Raji (cell line): ENCODE measurements around the gene SLC4A9.

ENCODE experiments used
- POLR2A ChIP-seq: IDR thresholded peaks from 2 replicates; pipeline ENCODE4 v1.6.1; 2011; ENCODE audit warnings: low read depth, low read length, control low read depth; ENCODE audit not compliant: insufficient read depth

SLC4A9 gene, protein sequence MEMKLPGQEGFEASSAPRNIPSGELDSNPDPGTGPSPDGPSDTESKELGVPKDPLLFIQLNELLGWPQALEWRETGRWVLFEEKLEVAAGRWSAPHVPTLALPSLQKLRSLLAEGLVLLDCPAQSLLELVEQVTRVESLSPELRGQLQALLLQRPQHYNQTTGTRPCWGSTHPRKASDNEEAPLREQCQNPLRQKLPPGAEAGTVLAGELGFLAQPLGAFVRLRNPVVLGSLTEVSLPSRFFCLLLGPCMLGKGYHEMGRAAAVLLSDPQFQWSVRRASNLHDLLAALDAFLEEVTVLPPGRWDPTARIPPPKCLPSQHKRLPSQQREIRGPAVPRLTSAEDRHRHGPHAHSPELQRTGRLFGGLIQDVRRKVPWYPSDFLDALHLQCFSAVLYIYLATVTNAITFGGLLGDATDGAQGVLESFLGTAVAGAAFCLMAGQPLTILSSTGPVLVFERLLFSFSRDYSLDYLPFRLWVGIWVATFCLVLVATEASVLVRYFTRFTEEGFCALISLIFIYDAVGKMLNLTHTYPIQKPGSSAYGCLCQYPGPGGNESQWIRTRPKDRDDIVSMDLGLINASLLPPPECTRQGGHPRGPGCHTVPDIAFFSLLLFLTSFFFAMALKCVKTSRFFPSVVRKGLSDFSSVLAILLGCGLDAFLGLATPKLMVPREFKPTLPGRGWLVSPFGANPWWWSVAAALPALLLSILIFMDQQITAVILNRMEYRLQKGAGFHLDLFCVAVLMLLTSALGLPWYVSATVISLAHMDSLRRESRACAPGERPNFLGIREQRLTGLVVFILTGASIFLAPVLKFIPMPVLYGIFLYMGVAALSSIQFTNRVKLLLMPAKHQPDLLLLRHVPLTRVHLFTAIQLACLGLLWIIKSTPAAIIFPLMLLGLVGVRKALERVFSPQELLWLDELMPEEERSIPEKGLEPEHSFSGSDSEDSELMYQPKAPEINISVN

DNA sequence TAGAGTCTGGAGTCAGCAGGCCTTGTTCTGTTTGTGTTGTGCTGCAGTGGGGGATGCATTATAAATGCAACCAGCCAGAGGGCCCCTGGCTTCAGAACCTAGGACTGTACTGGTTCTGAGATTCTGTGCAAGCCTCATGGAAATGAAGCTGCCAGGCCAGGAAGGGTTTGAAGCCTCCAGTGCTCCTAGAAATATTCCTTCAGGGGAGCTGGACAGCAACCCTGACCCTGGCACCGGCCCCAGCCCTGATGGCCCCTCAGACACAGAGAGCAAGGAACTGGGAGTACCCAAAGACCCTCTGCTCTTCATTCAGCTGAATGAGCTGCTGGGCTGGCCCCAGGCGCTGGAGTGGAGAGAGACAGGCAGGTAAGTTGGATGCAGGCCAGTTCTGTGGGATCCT lies at the start of gene SLC4A9:
TSS of gene SLC4A9 (plus strand) at position 94 of the 400 bp plus-strand sequence. CDS start at position 137, 43 bp downstream.
- TF ChIP-seq POLR2A: no peak

DNA sequence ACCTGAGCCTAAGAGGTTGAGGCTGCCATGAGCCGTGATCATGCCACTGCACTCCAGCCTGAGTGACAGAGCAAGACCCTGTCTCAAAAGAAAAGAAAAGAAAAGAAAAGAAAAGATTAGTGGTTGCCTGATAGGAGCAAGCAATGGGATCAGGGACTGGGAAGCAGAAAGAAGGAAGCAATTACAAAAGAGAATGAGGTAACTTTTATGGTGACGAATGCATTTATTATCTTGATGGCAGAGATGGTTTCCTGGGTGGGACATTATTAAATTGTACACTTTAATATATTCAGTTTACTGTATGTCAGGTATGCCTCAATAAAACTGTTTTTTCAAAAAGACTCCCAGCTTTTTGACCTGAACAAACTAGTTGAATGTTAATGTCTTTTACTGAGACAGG lies 49.6 kb upstream of the SLC4A9 start:
- no peak for TF ChIP-seq POLR2A

DNA sequence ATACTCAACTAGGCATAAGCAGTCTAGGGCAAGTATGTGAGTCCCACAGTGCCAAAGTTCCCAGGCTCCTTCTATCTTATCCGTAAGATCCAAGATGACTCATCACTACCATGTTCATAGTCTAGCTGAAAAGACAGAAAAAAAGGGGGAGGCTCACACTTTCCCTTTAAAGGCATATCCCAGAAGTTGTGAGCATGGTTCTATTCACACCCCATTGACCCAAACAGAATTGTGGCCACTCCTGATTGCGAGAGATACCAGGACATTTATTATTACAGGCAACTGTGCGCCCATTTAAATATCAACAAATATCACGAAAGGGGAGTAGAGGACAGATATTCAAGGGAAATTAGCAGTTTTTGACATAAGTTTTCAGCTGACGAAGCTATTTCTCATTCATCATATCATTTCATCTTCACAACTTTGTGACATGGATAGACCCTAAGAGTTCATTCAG lies 49.0 kb upstream of the SLC4A9 start:
- no peak for TF ChIP-seq POLR2A

DNA sequence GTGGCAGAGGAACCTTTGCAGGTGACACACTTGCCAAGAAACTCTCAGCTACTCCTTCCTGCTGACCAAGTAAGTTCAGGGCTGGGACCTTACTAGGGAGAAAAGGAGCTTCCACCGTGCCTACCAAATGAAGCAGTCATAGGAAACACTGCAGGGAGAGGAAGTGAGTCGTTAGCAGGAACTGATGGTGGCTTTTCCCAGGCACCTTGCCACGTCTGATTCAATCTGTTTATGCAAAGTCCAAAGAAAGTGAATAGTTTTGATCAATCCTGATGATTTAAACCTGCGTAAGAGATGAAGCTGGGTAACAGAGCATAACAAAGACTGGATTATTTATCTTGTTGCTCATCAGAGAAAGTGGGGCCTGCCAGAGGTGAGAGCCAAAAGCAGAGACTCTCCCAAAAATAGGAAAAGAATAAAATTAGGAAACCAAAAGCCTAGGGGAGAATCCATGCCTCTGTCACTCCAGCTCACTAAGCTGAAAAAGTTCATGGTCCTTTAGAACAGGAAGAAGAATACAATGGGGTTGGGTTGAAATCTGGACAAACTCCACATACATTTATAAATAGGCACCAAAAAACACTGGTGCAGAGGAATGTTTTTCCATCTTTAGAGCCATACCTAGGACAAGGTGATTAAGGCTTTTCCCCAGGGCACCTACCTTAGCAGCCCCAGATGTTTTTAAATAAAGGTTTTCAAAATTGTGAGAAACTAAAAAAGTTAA lies 47.8 kb upstream of the SLC4A9 start:
- TF ChIP-seq POLR2A: no peak

DNA sequence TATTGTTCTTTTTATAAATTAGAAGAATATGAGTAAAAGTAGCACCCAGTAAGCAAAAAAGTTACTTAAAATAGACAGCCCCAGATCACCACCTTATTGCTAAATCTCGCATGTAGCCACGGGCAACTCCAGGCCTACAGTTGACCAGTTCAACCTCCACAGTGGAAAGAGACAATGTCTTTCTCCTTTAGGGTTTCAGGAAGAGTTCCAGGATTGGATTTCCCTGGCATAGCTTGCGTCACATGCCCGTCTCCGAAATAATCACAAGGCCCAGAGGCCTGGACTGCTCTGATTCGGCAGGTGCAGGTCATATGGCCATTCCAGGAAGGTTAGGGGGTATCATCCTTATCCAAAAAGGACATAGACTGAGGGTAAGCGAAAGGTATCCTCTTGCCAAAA lies 47.2 kb upstream of the SLC4A9 start:
- TF ChIP-seq POLR2A: no peak

DNA sequence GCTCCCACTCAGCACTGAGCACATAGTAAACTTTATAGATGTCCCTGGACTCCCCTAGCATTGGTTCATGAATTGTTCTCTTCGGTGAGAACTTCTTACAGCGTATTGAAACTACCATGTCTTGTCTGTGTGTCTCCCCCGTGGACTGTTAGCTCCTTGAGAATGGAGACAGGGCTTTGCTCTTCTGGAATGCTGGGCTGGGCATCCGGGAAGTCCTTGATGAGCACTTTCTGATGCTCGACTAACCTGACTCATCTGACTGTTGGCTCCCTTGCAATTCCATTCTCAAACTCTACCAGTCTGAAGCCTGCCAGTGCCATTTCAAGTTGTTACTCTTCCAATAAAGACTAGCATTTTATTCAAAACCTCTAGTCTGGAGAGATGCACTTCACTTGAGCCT lies 42.1 kb upstream of the SLC4A9 start:
- no peak for TF ChIP-seq POLR2A

DNA sequence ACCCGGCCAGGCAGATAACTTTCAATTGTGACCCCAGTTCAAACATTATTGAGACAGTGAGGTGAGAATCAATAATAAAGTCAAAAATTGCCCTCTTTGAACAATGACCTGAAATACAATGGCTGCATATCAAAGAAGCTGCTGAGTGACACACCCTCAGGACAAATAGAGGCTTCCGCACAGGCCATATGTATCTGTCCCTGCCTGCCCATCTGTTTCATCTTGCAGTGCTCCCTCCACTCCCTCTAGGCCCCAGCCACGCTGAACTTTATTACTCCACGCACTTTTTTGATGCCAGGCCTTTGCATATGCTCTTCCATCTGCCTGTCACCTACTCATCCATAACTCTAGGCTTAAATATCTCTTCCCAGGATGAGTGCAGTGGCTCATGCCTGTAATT lies 41.2 kb upstream of the SLC4A9 start:
- no peak for TF ChIP-seq POLR2A

DNA sequence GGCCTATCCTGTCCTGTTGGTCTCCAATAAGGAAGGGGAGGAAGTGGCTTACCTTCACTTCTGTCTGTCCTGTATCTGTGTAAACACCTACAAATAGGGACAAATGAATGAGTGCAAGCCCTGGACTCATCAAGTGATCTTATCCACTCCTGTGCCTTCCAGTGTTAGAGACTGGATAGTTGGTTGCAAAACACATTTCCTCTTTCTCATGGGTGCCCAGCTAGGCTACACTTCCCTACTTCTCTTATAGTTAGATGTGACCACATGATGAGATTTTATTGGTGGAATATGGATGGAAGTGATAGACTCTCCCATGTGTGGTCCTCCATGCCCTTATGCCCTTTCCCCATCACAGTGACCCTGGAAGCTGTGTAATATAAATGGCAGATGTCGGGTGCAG lies 40.2 kb upstream of the SLC4A9 start:
- no peak for TF ChIP-seq POLR2A

DNA sequence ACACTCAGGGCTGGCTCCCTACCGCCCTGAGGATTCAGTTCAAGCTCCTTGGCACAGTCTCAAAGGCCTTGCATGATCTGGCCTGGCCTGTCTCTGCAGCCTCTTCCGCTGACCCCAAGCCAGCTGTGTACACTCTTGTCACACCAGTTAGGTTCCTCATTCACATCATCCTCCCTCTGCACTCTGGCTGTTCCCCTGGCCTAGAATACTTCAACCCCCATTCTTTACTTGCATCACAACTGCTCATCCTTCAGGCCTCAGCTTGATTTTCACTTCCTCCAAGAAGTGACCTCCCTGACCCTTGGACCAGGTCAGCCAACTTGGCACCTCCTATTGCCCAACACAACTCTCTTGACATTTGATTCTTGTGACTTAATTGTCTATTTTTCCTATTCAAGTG lies 38.2 kb upstream of the SLC4A9 start:
- TF ChIP-seq POLR2A: no peak

DNA sequence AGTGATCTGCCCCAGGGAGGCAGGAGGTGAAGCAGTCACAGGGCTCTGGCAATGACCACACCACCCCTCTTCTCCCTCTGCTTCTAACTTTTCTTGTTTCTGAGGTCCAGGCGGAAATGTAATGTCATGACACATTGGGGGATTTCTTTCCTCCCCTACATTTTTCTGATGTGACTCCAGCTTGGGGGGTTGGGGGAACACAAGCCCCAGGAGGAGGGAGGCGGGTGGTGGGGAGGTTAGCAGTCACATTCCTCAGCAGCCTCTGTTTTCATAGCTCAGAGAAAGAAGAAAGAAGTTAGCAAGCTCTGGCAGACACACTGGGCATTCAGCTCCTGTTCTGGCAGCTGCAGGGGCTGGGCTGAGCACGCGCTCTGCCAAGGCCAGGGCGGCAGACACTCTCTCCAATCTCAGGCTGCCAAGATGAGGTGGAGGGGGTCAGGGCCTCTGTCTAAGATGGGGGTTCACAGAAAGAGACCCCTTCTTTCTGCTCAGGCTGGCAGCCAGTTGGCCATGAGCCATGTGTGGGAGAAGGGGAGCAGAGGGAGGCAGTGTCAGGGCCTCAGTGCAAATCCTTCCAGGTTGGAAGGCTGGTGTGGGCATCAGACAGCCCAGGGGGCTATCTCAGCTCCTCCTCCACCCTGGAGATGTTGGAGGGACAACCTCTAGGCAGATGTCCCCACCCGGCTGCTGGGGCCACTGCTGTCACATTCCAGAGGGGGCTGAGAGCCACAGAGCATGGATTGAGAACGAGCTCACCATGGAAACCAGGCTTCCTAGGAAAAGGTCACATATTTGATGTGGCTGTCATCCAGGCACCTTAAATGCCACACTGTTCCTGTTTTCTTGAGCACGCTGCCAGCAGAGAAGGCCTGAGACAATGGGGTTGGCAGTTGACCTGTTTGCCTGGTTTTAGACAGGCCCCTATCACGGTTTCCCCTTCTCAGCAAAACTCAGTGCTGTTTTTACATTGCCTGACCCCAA lies 37.0 kb upstream of the SLC4A9 start:
- no peak for TF ChIP-seq POLR2A

DNA sequence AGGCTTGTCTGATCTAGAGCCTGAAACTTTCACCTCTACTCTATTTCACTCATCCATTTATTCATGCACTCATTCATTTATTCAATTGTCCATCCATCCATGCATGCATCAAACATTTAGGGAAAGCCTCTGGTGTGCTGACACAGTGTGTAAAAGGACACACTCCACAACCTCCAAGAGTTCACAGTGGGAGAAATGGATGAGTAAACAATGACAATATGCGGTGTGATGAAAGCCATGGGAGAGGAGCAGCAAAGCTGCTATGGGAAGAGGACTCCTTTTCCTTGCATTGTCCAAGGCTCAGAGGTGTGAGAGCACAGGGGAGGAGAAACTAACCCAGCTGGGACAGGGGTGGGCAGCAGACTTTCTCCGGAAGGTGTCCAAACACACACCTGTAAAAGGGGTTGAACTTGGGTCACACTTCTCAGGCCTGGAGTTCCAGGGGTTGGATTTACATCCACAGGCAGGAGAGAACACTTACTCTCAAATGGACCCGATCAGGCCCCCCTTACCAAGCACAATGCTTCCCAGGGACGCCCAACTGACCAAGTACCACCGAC lies 35.9 kb upstream of the SLC4A9 start:
- no peak for TF ChIP-seq POLR2A

DNA sequence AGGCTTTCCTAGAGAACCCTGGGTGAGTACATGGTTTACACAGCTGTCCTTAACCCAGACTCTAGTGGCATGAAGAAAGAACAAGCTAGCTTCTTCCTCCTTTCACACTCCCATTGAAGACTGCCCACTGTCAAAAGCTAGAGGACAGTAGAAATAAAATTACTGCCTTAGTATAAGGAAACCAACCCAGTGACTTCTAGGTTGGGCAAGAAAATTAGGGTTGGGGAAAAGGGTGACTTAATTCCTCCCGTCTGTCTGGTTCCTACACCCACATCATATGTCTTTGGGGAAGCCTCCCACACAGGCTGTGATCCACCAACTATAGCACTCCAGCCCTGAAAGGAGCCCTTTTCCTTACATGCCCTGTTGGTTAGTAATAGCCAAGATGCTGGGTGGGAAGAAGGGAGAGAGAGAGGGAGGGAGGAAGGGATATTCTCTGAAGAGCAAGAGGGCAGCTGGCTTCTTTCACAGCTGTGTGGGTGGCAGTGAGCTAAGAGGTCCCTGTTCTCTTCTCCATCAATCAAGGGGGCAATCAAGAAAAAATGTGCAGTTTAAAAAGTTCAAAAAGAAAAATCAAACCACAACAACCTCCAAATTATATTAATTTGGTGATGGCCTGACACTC lies 35.3 kb upstream of the SLC4A9 start:
- no peak for TF ChIP-seq POLR2A

DNA sequence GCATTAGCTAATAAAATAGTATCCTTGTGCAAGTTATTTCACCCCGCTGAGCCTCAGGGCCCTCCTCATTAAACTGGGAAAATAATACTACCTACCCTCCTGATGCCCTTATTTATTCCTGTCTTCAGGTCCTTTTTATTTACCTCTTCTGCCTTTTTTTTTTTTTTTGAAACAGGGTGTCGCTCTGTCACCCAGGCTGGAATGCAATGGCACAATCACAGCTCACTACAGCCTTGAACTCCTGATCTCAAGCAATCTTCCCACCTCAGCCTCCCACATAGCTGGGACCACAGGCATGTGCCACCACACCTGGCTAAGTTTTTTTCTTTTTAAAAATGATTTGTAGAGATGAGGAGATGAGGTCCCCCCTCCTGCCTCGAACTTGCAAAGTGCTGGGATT lies 34.5 kb upstream of the SLC4A9 start:
- no peak for TF ChIP-seq POLR2A
